HCT116 (cell line): ENCODE results near the gene SCARF2. TPM values are rescaled to one million over a fixed set of nuclear protein-coding genes. Genes with fewer than 3 reads are reported as not detected.

Experiments
- ATAC-seq: fragments of 200-7000 bp; cut with Tn5 transposase; 2 replicates; pipeline ENCODE4 v1.9.1; 2020; ENCODE audit warnings: mild to moderate bottlenecking, moderate library complexity
- BruUV-seq: library from RNA; stranded (reverse); fragments of 400-500 nt; replicated peaks from 2 replicates; lab custom pipeline; 2021; lab: Mats Ljungman, UMichigan
- CTCF ChIA-PET: fragments of 300-600 bp; sonication (Branson Sonifier 250); formaldehyde crosslinking; loops from one replicate; lab custom pipeline; 2021; ENCODE audit warnings: antibody characterized with exemption; lab: Charles Lee
- POLR2A ChIA-PET: fragments of 300-600, 350-600 bp; sonication (Branson Sonifier 250); formaldehyde crosslinking; loops from one replicate; lab custom pipeline; 2021; ENCODE audit warnings: antibody characterized with exemption; lab: Charles Lee
- RAD21 ChIA-PET, 2 experiments: fragments of 300-600 bp; sonication (Branson Sonifier 250); formaldehyde crosslinking; loops; one replicate each; lab custom pipeline; 2023; ENCODE audit warnings: low total read pairs in 2 of 2; ENCODE audit not compliant: uncharacterized antibody in 2 of 2, unreplicated experiment in 2 of 2, low non-redundant PET in 1 of 2; lab: Charles Lee
- DNase-seq: peaks from one replicate; pipeline ENCODE4 v3.0.0-alpha.2; 2010; ENCODE audit warnings: low read depth, low spot score
- H2AFZ ChIP-seq: fragments of 200-600 bp; shearing (Covaris generic), sonication (generic); 2 replicates; pipeline ENCODE4 v1.6.1; 2017; ENCODE audit warnings: low read depth, mixed run types, mixed read lengths, antibody characterized with exemption, low read length; ENCODE audit not compliant: poor library complexity, severe bottlenecking
- H3K27ac ChIP-seq: 2 replicates; pipeline ENCODE4 v1.5.1; 2012; ENCODE audit warnings: low read depth, low read length
- H3K27me3 ChIP-seq: fragments of 200-600 bp; sonication (generic); 2 replicates; pipeline ENCODE4 v1.6.1; 2016; ENCODE audit warnings: mixed run types, low read length, mixed read lengths; ENCODE audit not compliant: insufficient read depth
- H3K36me3 ChIP-seq, 2 experiments: fragments of 200-500 bp in 1 of 2; fragments of 200-600 bp in 1 of 2; sonication (Bioruptor generic) in 1 of 2; sonication (generic) in 1 of 2; 2 replicates each; pipeline versions ENCODE4 v1.5.1 to v1.6.1; 2014 to 2016; ENCODE audit warnings: low read length in 2 of 2, inconsistent platforms in 1 of 2, mixed read lengths in 1 of 2, mixed run types in 1 of 2; ENCODE audit not compliant: insufficient read depth in 2 of 2, control insufficient read depth in 1 of 2
- H3K4me1 ChIP-seq, 2 experiments: fragments of 200-600 bp in 1 of 2; sonication (generic) in 1 of 2; 2 replicates each; pipeline versions ENCODE4 v1.5.1 to v1.6.1; 2012 to 2017; ENCODE audit warnings: low read length in 2 of 2, inconsistent platforms in 1 of 2, mild to moderate bottlenecking in 1 of 2, mixed read lengths in 1 of 2, mixed run types in 1 of 2, moderate library complexity in 1 of 2; ENCODE audit not compliant: insufficient read depth in 2 of 2, control insufficient read depth in 1 of 2
- H3K4me2 ChIP-seq: fragments of 200-600 bp; sonication (generic); 2 replicates; pipeline ENCODE4 v1.6.1; 2017; ENCODE audit warnings: mixed run types, low read length, mixed read lengths
- H3K4me3 ChIP-seq, 2 experiments: fragments of 200-600 bp in 1 of 2; sonication (generic) in 1 of 2; replicated peaks in 1 of 2; 2 replicates each; pipeline ENCODE4 v1.5.1; 2011 to 2016; ENCODE audit warnings: low read length in 2 of 2, control low read depth in 1 of 2, low read depth in 1 of 2, mild to moderate bottlenecking in 1 of 2, mixed read lengths in 1 of 2, mixed run types in 1 of 2
- H3K79me2 ChIP-seq: fragments of 200-600 bp; sonication (generic); 2 replicates; pipeline ENCODE4 v1.6.1; 2017; ENCODE audit warnings: mild to moderate bottlenecking, mixed run types, low read length, moderate library complexity, mixed read lengths; ENCODE audit not compliant: insufficient read depth
- H3K9ac ChIP-seq: fragments of 200-600 bp; sonication (generic); 2 replicates; pipeline ENCODE4 v1.6.1; 2016; ENCODE audit warnings: low read length, mixed read lengths
- H3K9me2 ChIP-seq: fragments of 200-600 bp; sonication (generic), shearing (Covaris generic); 2 replicates; pipeline ENCODE4 v1.6.1; 2017; ENCODE audit warnings: mixed run types, mild to moderate bottlenecking, moderate library complexity; ENCODE audit not compliant: insufficient read depth
- H3K9me3 ChIP-seq, 2 experiments: fragments of 200-500 bp in 1 of 2; fragments of 200-600 bp in 1 of 2; sonication (Bioruptor generic) in 1 of 2; sonication (generic) in 1 of 2; 2 replicates each; pipeline ENCODE4 v1.6.1; 2014 to 2017; ENCODE audit warnings: low read length in 2 of 2, mixed read lengths in 2 of 2, inconsistent platforms in 1 of 2, low read depth in 1 of 2, mild to moderate bottlenecking in 1 of 2, mixed run types in 1 of 2, moderate library complexity in 1 of 2; ENCODE audit not compliant: control insufficient read depth in 1 of 2, insufficient read depth in 1 of 2
- H4K20me1 ChIP-seq: fragments of 200-600 bp; sonication (generic), shearing (Covaris generic); 2 replicates; pipeline ENCODE4 v1.6.1; 2017; ENCODE audit warnings: mixed run types, mild to moderate bottlenecking, moderate library complexity; ENCODE audit not compliant: insufficient read depth
- CBX3 ChIP-seq: IDR thresholded peaks from 2 replicates; pipeline ENCODE4 v1.6.1; 2012; ENCODE audit warnings: low read depth
- CEBPB ChIP-seq: IDR thresholded peaks from 2 replicates; pipeline ENCODE4 v1.6.1; 2012; ENCODE audit warnings: low read depth
- CTCF ChIP-seq, 3 experiments: fragments of 200-600 bp in 1 of 3; sonication (generic) in 1 of 3; IDR thresholded peaks in 2 of 3; conservative IDR thresholded peaks in 1 of 3; 2 replicates each; pipeline ENCODE4 v1.5.1; 2012 to 2017; ENCODE audit warnings: low read depth in 2 of 3, low read length in 2 of 3, antibody characterized with exemption in 1 of 3, borderline replicate concordance in 1 of 3, control low read depth in 1 of 3, mild to moderate bottlenecking in 1 of 3, mixed read lengths in 1 of 3, mixed run types in 1 of 3, moderate library complexity in 1 of 3; ENCODE audit not compliant: insufficient read depth in 1 of 3
- EGR1 ChIP-seq: IDR thresholded peaks from 2 replicates; pipeline ENCODE4 v1.6.1; 2012; ENCODE audit warnings: low read depth
- ELF1 ChIP-seq: IDR thresholded peaks from 2 replicates; pipeline ENCODE4 v1.6.1; 2012; ENCODE audit warnings: low read depth, borderline replicate concordance
- EZH2 ChIP-seq: fragments of 200-600 bp; sonication (generic); IDR thresholded peaks from 2 replicates; pipeline ENCODE4 v1.6.1; 2017; ENCODE audit warnings: antibody characterized with exemption, mixed run types
- FOSL1 ChIP-seq: IDR thresholded peaks from 2 replicates; pipeline ENCODE4 v1.6.1; 2012; ENCODE audit warnings: low read depth
- JUND ChIP-seq: IDR thresholded peaks from 2 replicates; pipeline ENCODE4 v1.6.1; 2012
- MAX ChIP-seq: IDR thresholded peaks from 2 replicates; pipeline ENCODE4 v1.6.1; 2012
- POLR2A ChIP-seq: IDR thresholded peaks from 2 replicates; pipeline ENCODE4 v1.7.0; 2011; ENCODE audit warnings: borderline replicate concordance; ENCODE audit not compliant: insufficient read depth, insufficient read length; ENCODE audit errors: extremely low read depth
- RAD21 ChIP-seq: IDR thresholded peaks from 2 replicates; pipeline ENCODE4 v1.6.1; 2012; ENCODE audit warnings: low read depth, mild to moderate bottlenecking
- REST ChIP-seq: IDR thresholded peaks from 2 replicates; pipeline ENCODE4 v1.6.1; 2012; ENCODE audit warnings: low read depth
- SP1 ChIP-seq: IDR thresholded peaks from 2 replicates; pipeline ENCODE4 v1.6.1; 2012; ENCODE audit warnings: low read depth
- YY1 ChIP-seq: IDR thresholded peaks from 2 replicates; pipeline ENCODE4 v1.6.1; 2011; ENCODE audit warnings: low read length, low read depth, moderate library complexity, mild to moderate bottlenecking; ENCODE audit not compliant: insufficient replicate concordance; ENCODE audit errors: extremely low read depth
- ZBTB33 ChIP-seq: IDR thresholded peaks from 2 replicates; pipeline ENCODE4 v1.6.1; 2011; ENCODE audit warnings: mild to moderate bottlenecking, low read length, moderate library complexity; ENCODE audit not compliant: insufficient replicate concordance; ENCODE audit errors: extremely low read depth
- intact Hi-C: fragments of 100-400 bp; cut with micrococcal nuclease; formaldehyde crosslinking; loops from 2 replicates; pipeline ENCODE4 v1.10.0; 2022
- total RNA-seq: library from RNA; stranded (reverse); gene quantifications from one replicate; pipeline ENCODE4 v1.2.1, GENCODE V29; 2021; ENCODE audit not compliant: unreplicated experiment

The SCARF2 gene
- total RNA-seq, 1 experiment from 2014 or later: 2.5 TPM

- RAD21 ChIA-PET: no interaction called here
- CTCF ChIA-PET: no interaction called here
- POLR2A ChIA-PET: no interaction called here
- H3K4me3 ChIP-seq: no peak overlapping the region
- H3K27ac ChIP-seq: no peak overlapping the region
- peaks cover 5 to 13% of the 10 kb centered on the region in 2 experiments for H3K4me1 ChIP-seq
- no peaks in the 10 kb centered on the region for H3K36me3 ChIP-seq
- no peak overlapping the region for H2AFZ ChIP-seq
- no peak for TF ChIP-seq RAD21
- TF ChIP-seq JUND: no peak
- no peak for TF ChIP-seq ZBTB33
- no peak for TF ChIP-seq YY1
- no peak for TF ChIP-seq MAX
- no peak for TF ChIP-seq SP1
- no peak for TF ChIP-seq CTCF (IDR thresholded peaks at IDR 0.05 in 2 of 3, conservative IDR thresholded peaks at IDR 0.05 in 1 of 3; ENCODE audit: borderline replicate concordance in 1 of 3, insufficient read depth in 1 of 3, low read depth in 2 of 3, low read length in 2 of 3)
- no peak for TF ChIP-seq EGR1
- TF ChIP-seq POLR2A: no peak
- no peak for TF ChIP-seq EZH2
- no peak for TF ChIP-seq CBX3
- no peak for TF ChIP-seq CEBPB
- TF ChIP-seq ELF1: no peak
- TF ChIP-seq REST: no peak
- no peak for TF ChIP-seq FOSL1
- TF ChIP-seq, all 23 proteins: peak for 0
- no peak overlapping the region for H3K9ac ChIP-seq
- intact Hi-C loops: no loop called here
- H3K27me3 ChIP-seq: no peaks in the 10 kb centered on the region
- no peaks in the 10 kb centered on the region for H4K20me1 ChIP-seq
- H3K79me2 ChIP-seq: no peaks in the 10 kb centered on the region
- DNase-seq (no peak), ATAC-seq (no peak)
- no peaks in the 10 kb centered on the region for H3K9me3 ChIP-seq
- no TSS peak for BruUV-seq
- no peak overlapping the region for H3K4me2 ChIP-seq
- H3K9me2 ChIP-seq: no peaks in the 10 kb centered on the region
These were observed 2.0 kb downstream of the SCARF2 start for GRCh38 chr22:20435436-20436306.
